ENCODE data around the gene TNFRSF14. TPM values are rescaled to one million over a fixed set of nuclear protein-coding genes. Genes with fewer than 3 reads are reported as not detected.

Gene TNFRSF14
- total RNA-seq, 4 donors from 2014 or later, result 34.4 to 94.6 (median 61.0) TPM

DNA sequence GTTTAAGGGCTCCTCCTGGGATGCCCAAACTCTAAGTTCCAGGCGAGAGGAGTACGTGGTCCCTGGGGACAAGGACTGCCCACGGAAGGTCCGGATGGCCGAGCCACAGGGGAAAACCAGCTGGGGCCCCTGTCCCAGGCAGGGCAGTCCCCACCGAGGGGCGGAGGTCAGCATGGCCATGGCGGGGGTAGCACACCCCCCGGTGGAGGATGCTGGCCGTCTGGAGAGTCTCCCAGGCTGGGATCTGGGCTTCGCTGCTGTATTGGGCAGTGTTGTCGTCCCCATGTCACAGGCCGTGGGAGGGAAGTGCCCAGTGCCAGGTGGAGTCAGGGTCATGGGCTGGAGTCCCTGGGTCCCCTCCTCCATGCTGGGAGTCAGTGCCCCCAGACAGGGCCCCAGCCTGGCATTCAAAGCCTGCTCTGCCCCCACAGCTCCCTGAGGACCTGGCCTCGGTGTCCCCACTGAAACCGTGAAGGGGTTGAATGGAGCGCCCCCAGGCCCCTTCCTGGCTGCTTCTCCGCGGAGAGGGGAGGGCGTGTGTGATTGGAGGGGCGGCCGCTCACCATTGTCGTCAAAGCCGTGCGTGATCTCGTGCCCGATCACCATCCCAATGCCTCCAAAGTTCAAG is 37.2 kb downstream of the TNFRSF14 start:
- TF ChIP-seq, protein P1, sequence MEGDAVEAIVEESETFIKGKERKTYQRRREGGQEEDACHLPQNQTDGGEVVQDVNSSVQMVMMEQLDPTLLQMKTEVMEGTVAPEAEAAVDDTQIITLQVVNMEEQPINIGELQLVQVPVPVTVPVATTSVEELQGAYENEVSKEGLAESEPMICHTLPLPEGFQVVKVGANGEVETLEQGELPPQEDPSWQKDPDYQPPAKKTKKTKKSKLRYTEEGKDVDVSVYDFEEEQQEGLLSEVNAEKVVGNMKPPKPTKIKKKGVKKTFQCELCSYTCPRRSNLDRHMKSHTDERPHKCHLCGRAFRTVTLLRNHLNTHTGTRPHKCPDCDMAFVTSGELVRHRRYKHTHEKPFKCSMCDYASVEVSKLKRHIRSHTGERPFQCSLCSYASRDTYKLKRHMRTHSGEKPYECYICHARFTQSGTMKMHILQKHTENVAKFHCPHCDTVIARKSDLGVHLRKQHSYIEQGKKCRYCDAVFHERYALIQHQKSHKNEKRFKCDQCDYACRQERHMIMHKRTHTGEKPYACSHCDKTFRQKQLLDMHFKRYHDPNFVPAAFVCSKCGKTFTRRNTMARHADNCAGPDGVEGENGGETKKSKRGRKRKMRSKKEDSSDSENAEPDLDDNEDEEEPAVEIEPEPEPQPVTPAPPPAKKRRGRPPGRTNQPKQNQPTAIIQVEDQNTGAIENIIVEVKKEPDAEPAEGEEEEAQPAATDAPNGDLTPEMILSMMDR (IDR thresholded peaks at IDR 0.05; ENCODE audit: low read depth), result no peak

DNA sequence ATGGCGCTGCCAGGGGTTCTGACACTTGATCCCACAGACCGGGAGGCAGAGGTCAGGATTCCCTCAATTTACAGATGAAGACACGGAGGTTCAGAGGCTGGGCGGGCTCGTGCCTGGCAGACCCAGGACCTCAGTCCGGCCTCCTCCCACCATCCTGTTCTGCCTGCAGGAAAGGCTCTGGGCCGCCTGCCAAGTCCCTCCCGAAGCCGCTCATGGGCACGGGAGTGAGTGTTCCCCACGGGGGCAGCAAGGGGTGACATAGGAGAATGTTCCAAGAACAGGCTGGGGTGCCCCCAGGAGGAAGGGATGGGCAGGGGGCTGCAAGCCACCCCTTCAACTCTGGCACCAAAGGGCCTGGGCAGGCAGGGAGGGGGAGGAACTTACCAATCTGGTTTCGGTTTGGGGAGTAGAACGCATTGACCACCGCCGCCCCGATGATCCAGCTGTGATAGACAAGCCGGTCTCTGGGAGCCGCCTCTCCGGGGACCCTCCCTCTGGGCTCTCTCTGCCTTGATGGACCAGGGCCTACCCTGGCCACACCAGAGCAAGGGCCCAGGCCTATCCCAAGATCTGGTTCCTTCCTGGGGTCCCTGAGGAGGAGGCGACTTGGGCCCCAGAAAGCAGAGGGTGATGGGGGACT is 38.0 kb downstream of the TNFRSF14 start:
- TF ChIP-seq, protein P1 (IDR thresholded peaks at IDR 0.05; ENCODE audit: low read depth), result no peak

DNA sequence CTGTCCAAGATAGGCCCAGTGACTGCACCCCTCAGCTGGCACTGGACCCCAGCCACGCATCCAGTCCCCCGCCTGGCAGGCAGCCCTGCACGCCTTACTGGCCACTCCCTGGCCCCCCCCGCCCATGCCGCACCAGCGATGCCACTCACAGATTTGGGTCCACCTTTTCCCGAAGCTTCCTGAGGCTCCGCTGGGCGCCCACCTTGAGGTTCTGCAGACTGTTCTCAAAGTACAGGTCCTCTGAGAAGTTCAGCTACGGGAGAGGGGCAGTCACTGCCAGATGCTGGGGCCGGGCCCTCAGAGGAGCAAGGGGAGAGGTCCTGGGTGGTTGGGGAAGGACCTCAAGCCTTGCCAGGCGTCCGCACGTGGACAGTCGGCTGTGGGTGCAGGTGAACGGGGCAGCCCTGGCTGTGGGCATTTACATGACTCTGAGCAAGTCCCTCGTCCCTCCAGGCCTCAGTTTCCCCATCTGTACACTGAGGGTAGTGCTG is 38.5 kb downstream of the TNFRSF14 start:
- TF ChIP-seq, protein P1 (IDR thresholded peaks at IDR 0.05; ENCODE audit: low read depth), result no peak

DNA sequence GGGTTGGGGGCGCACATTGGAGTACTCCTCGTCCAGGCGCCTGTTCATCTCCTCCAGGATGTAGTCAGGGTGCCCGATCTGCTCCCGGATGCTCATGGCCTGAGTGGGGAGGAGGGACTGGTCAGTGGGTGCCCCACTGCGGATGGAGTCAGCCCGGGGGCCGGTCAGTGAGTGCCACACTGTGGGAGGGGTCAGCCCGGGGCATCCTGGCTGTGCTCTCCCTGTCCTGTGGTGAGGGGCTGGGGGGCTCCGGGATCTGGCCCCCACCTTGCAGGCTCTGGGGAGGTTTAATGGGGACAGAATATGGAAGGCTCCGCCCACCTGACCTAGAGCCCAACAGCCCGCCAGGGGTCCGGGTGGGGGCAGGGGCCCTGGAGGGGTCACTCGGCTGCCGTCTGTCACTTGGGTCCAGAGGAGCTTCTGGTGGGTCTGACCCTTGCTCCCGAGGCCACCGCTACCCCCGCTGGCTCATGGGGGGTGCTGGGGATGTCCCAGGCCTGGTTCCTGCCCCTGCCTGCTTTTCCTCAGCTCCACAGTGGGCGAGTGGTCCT is 39.2 kb downstream of the TNFRSF14 start:
- TF ChIP-seq, protein P1 (IDR thresholded peaks at IDR 0.05; ENCODE audit: low read depth), result no peak

GRCh38 chr1:2595812-2596529 is 39.8 kb downstream of the TNFRSF14 start:
- TF ChIP-seq, protein P1 (IDR thresholded peaks at IDR 0.05; ENCODE audit: low read depth), result no peak

DNA sequence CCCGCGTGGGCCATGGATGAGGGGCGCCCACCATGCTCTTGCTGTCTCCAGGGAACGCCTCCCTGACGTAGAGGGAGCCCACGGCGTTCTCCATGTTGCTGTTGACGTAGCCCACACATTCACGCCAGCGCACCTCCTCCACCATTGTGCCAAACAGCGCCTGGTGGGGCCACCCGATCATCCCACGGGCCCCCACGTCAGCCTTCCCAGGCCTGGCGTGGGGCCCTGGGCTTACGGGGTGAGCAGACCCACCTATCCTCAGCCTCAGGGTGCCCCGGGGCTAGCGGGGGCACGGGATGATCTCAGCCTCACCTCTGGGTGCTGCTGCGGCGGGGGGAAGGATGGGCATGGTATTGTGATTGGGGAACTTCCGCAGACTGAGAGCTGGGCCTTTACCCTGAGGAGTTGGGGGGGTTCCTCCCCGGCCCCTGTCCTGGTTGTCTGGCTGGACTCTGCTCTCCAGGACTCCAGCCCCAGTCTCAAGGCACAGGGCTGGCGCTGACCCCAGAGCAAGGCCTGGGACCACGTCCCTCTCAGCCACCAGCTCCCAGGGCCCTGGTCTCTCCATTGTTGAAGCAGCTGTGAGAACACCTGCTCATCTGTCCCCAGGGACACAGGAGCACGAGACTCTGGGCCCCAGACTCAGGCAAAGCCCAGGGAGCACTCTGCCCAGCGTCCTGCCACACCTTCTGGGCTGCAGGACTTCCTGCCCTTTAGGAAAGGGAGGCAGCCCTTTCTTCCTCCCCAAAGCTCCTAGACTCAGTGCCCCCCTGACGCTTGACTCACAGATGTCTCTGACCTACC is 40.6 kb downstream of the TNFRSF14 start:
- TF ChIP-seq, protein P1 (IDR thresholded peaks at IDR 0.05; ENCODE audit: low read depth), result no peak

Data from subcutaneous adipose tissue (tissue), 4 donors.